Measurements from ENCODE around the gene DRC7. TPM values are rescaled to one million over a fixed set of nuclear protein-coding genes. Genes with fewer than 3 reads are reported as not detected.

Gene DRC7
- total and polyA plus RNA-seq, 10 of the 15 experiments (the other 5 are each of a cell fraction or from before 2014, with no cell fraction given), result 0.06 to 0.49 (median 0.14) TPM; not detected in 4

GRCh38 chr16:57761957-57762356 is 67.4 kb downstream of the DRC7 start:
- FAIRE-seq (no peak), ATAC-seq (no peak), DNase-seq (ENCODE audit: low read depth, low spot score) (no peak)
- intact Hi-C loops (cut with micrococcal nuclease; ENCODE audit: unreplicated experiment) (no loop called here), in situ Hi-C loops (cut with MboI) (no loop called here)
- Histone ChIP-seq H3K4me3 (no peak overlapping the region), H3K4me1 (ENCODE audit: control insufficient read depth, insufficient read depth, low read length) (no peaks in the 10 kb centered on the region), H3K4me2 (ENCODE audit: control insufficient read depth, insufficient read depth) (no peak overlapping the region), H3K27me3 (replicated peaks in 1 of 2; ENCODE audit: control insufficient read depth in 2 of 2, insufficient read depth in 2 of 2, low read length in 1 of 2) (no peaks in the 10 kb centered on the region), H3K36me3 (ENCODE audit: control insufficient read depth in 2 of 2, insufficient read depth in 2 of 2, low read length in 1 of 2) (no peaks in the 10 kb centered on the region; a peak in 1 of 4 replicates), H3K9me3 (replicated peaks; ENCODE audit: control insufficient read depth, insufficient read depth, low read length) (no peaks in the 10 kb centered on the region), H3K79me2 (ENCODE audit: control insufficient read depth, insufficient read depth, low read length) (no peaks in the 10 kb centered on the region), H2AFZ (ENCODE audit: control insufficient read depth, low read depth, low read length) (no peak overlapping the region), H3K27ac (ENCODE audit: control insufficient read depth, insufficient read depth) (no peak overlapping the region), H3K9ac (ENCODE audit: control insufficient read depth, insufficient read depth, low read length) (no peak overlapping the region), H4K20me1 (ENCODE audit: control insufficient read depth, insufficient read depth) (no peaks in the 10 kb centered on the region)
- POLR2A ChIA-PET, result no interaction called here
- RAD21 ChIA-PET (ENCODE audit: unreplicated experiment), result no interaction called here
- BruUV-seq (replicated peaks), result no TSS peak
- CTCF ChIA-PET, result no interaction called here
- SMC1A ChIA-PET (ENCODE audit: uncharacterized antibody, unreplicated experiment), result interaction anchor here (0.5 kb wide), 1 partner anchor 32 kb away, joined by 4 read pairs; no protein-coding TSS in a partner anchor
- WGBS (ENCODE audit: insufficient coverage, insufficient replicate concordance, low lambda C conversion rate, missing lambda C conversion rate), result 31% methylated on average over 12 of the region's 12 CpGs
- TF ChIP-seq NFYB (IDR thresholded peaks at IDR 0.05; ENCODE audit: insufficient read depth, low read depth, low read length) (no peak), RELB (IDR thresholded peaks at IDR 0.05; ENCODE audit: low read depth) (no peak), CREB1 (IDR thresholded peaks at IDR 0.05; ENCODE audit: low read depth) (no peak), ZNF592 (IDR thresholded peaks at IDR 0.05) (no peak), MEF2B (IDR thresholded peaks at IDR 0.05; ENCODE audit: partially characterized antibody, poor library complexity, severe bottlenecking) (no peak), POU2F2 (IDR thresholded peaks at IDR 0.05; ENCODE audit: borderline replicate concordance, low read depth, low read length) (no peak), ZBTB33 (IDR thresholded peaks at IDR 0.05) (no peak), ZNF622 (IDR thresholded peaks at IDR 0.05) (no peak), NRF1 (conservative IDR thresholded peaks at IDR 0.05; ENCODE audit: low read depth, low read length) (no peak), SREBF2 (IDR thresholded peaks at IDR 0.05; ENCODE audit: low read length) (no peak), IRF4 (IDR thresholded peaks at IDR 0.05; ENCODE audit: low read depth, low read length) (no peak), CTCF (IDR thresholded peaks at IDR 0.05 in 2 of 3, conservative IDR thresholded peaks at IDR 0.05 in 1 of 3; ENCODE audit: control insufficient read depth in 2 of 3, extremely low read depth in 1 of 3, insufficient read depth in 1 of 3, low read depth in 3 of 3, low read length in 3 of 3) (no peak), ETV6 (conservative IDR thresholded peaks at IDR 0.05 in 1 of 2, IDR thresholded peaks at IDR 0.05 in 1 of 2; ENCODE audit: borderline replicate concordance in 1 of 2, low read depth in 1 of 2) (no peak), KAT2A (conservative IDR thresholded peaks at IDR 0.05; ENCODE audit: control insufficient read depth, low read depth, low read length) (no peak), CHD4 (IDR thresholded peaks at IDR 0.05) (no peak)
